ENCODE results near the gene TLX2. TPM values are rescaled to one million over a fixed set of nuclear protein-coding genes. Genes with fewer than 3 reads are reported as not detected.

TLX2 gene
- total and polyA plus RNA-seq, 2 of the 13 experiments (the other 11 are each of a cell fraction or from before 2014, with no cell fraction given) = 0.05 to 0.20 TPM

- TF ChIP-seq ZNF142 (CRISPR knock-in tag; IDR thresholded peaks at IDR 0.05) = no peak
- TF ChIP-seq STAG1 (CRISPR knock-in tag; IDR thresholded peaks at IDR 0.05) = no peak
- TF ChIP-seq ZNF230 (CRISPR knock-in tag; IDR thresholded peaks at IDR 0.05) = 0 out of 2 replicates have a peak, but pooled peaks have one; percentile 0
- no peak for TF ChIP-seq PATZ1 (CRISPR knock-in tag; IDR thresholded peaks at IDR 0.05)
- TF ChIP-seq KAT2B (IDR thresholded peaks at IDR 0.05; ENCODE audit: borderline replicate concordance, low read depth, low read length) = no peak
- TF ChIP-seq ZNF83 (CRISPR knock-in tag; IDR thresholded peaks at IDR 0.05; ENCODE audit: borderline replicate concordance) = no peak
- TF ChIP-seq ZNF383 (CRISPR knock-in tag; IDR thresholded peaks at IDR 0.05; ENCODE audit: borderline replicate concordance) = 0 out of 2 replicates have a peak, but pooled peaks have one; percentile 20
- TF ChIP-seq NKX3-1 (CRISPR knock-in tag; IDR thresholded peaks at IDR 0.05) = no peak
- TF ChIP-seq ZNF747 (CRISPR knock-in tag; IDR thresholded peaks at IDR 0.05; ENCODE audit: borderline replicate concordance) = peak; percentile 16; the same call in 1 of the 2 replicates
- TF ChIP-seq HOXA3 (CRISPR knock-in tag; IDR thresholded peaks at IDR 0.05) = no peak
- TF ChIP-seq MAX (IDR thresholded peaks at IDR 0.05) = no peak
- no peak for TF ChIP-seq ZNF234 (CRISPR knock-in tag; conservative IDR thresholded peaks at IDR 0.05)
- no peak for TF ChIP-seq ZNF672 (CRISPR knock-in tag; IDR thresholded peaks at IDR 0.05)
- 0 out of 2 replicates have a peak, but pooled peaks have one; percentile 43 for TF ChIP-seq ZXDC (CRISPR knock-in tag; IDR thresholded peaks at IDR 0.05)
- TF ChIP-seq CTCF (CRISPR knock-in tag; IDR thresholded peaks at IDR 0.05) = no peak
Observed at GRCh38 chr2:74499940-74500577, 14.2 kb upstream of the TLX2 start (continued).

Measured in HepG2 (cell line).